Measurements from ENCODE around the gene CD19.

The CD19 gene

GRCh38 chr16:28982418-28982817, 50.6 kb downstream of the CD19 start:
- DNase-seq (ENCODE audit: low read depth in 2 of 2): no peak

DNA sequence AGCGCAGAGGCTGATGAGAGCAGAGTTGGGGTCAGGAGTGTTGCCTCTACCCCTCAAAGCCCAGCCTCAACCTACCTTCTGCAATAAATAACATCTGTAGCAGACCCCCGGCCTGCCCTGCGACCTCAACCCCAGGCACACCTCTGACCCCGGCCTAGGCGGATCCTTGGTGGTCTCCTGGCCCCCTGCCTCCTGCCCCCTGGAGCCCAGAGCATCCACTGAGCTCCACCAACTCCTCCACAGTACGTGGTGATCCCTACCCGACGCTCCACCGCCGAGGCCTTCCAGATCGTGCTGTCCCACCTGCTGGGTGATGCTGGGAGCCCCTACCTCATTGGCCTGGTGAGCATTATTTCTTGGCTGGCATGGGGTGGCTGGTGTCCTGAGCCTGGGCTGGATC, 51.2 kb downstream of the CD19 start:
- DNase-seq (ENCODE audit: low read depth in 2 of 2): no peak

- no peak for DNase-seq (ENCODE audit: low read depth in 2 of 2)
Observed at GRCh38 chr16:28983644-28984043, 51.9 kb downstream of the CD19 start.

- DNase-seq (ENCODE audit: low read depth in 2 of 2): no peak
Observed at GRCh38 chr16:28984091-28984490, 52.3 kb downstream of the CD19 start.

- DNase-seq (ENCODE audit: low read depth in 2 of 2): peak; percentile 64 to 67
Observed at GRCh38 chr16:28984619-28985135, 52.9 kb downstream of the CD19 start, which contains the start of gene LAT. Gene LAT (plus strand): TSS chr16:28985052. CDS start chr16:28985418, 366 bp downstream.

- no peak for DNase-seq (ENCODE audit: low read depth in 2 of 2)
Observed at GRCh38 chr16:28985211-28986041, 53.7 kb downstream of the CD19 start.

GRCh38 chr16:28986046-28986445, 54.3 kb downstream of the CD19 start:
- no peak for DNase-seq (ENCODE audit: low read depth in 2 of 2)

- DNase-seq (ENCODE audit: low read depth in 2 of 2): no peak
Observed at GRCh38 chr16:28986492-28986891, 54.7 kb downstream of the CD19 start.

DNA sequence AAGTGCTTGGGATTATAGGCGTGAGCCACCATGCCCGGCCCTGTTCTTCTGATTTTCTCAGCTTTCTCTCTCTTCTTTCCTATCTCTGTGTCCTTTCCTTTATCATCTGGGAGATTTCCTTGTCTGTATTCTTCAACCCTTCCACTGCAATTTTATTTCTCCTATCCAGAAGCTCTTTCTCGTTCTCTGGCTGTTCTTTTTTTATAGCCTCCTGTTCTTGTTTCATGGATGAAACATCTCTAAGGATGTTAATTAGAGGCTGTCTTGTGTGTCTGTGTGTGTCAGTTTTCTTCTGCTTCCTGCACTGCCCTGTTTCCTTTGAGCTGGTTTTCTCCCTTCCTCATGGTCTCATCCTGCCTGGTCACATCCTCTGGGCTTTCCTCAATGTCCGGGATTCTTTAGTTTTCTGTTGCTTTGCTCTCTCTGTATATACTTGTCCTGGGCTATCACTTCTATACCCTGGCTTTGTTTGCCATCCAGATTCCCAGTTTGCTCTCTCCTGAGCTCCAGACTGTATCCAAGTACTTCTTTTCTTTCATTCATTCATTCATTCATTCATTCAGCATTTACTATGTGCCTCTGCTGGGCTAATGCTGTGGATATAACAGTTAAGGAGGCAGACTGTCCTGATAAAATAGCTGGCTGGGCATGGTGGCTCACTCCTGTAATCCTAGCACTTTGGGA, 55.5 kb downstream of the CD19 start:
- no peak for DNase-seq (ENCODE audit: low read depth in 2 of 2)
